Glutamatergic neuron (in vitro differentiated cells): ENCODE data around the gene PTBP1. TPM values are rescaled to one million over a fixed set of nuclear protein-coding genes. Genes with fewer than 3 reads are reported as not detected.

Source experiments
- DNase-seq: peaks from one replicate; pipeline ENCODE4 v3.0.0; 2022
- H3K27ac Mint-ChIP-seq: one replicate; pipeline ENCODE4 v1.8.0; 2020; ENCODE audit warnings: mild to moderate bottlenecking, mixed read lengths, inconsistent platforms; ENCODE audit not compliant: unreplicated experiment
- H3K27me3 Mint-ChIP-seq: one replicate; pipeline ENCODE4 v1.8.0; 2020; ENCODE audit warnings: mild to moderate bottlenecking, moderate library complexity, mixed read lengths, inconsistent platforms; ENCODE audit not compliant: unreplicated experiment
- H3K36me3 Mint-ChIP-seq: one replicate; pipeline ENCODE4 v1.8.0; 2020; ENCODE audit warnings: mild to moderate bottlenecking, mixed read lengths, inconsistent platforms; ENCODE audit not compliant: unreplicated experiment
- H3K4me1 Mint-ChIP-seq: one replicate; pipeline ENCODE4 v1.8.0; 2020; ENCODE audit warnings: mild to moderate bottlenecking, low read depth, mixed read lengths, inconsistent platforms; ENCODE audit not compliant: unreplicated experiment
- H3K4me3 Mint-ChIP-seq: one replicate; pipeline ENCODE4 v1.8.0; 2020; ENCODE audit warnings: mild to moderate bottlenecking, mixed read lengths, inconsistent platforms; ENCODE audit not compliant: unreplicated experiment
- H3K9me3 Mint-ChIP-seq: one replicate; pipeline ENCODE4 v1.8.0; 2020; ENCODE audit warnings: mild to moderate bottlenecking, moderate library complexity, mixed read lengths, inconsistent platforms; ENCODE audit not compliant: unreplicated experiment
- total RNA-seq: library from RNA; stranded (reverse); fragmentation: NEBNext Ultra II Directional; extraction: Animal tissue kit (Norgen Biotek cat#: 25700); gene quantifications from one replicate; pipeline ENCODE4 v1.2.1, GENCODE V29; 2021; ENCODE audit not compliant: unreplicated experiment
- TF ChIP-seq, protein P1 (sequence below): fragments of 200-600 bp; sonication (generic); IDR thresholded peaks from one replicate; pipeline ENCODE4 v1.5.0; 2021; ENCODE audit not compliant: partially characterized antibody, unreplicated experiment

Gene PTBP1
- total RNA-seq, 1 donor from 2014 or later = 244 TPM

DNA sequence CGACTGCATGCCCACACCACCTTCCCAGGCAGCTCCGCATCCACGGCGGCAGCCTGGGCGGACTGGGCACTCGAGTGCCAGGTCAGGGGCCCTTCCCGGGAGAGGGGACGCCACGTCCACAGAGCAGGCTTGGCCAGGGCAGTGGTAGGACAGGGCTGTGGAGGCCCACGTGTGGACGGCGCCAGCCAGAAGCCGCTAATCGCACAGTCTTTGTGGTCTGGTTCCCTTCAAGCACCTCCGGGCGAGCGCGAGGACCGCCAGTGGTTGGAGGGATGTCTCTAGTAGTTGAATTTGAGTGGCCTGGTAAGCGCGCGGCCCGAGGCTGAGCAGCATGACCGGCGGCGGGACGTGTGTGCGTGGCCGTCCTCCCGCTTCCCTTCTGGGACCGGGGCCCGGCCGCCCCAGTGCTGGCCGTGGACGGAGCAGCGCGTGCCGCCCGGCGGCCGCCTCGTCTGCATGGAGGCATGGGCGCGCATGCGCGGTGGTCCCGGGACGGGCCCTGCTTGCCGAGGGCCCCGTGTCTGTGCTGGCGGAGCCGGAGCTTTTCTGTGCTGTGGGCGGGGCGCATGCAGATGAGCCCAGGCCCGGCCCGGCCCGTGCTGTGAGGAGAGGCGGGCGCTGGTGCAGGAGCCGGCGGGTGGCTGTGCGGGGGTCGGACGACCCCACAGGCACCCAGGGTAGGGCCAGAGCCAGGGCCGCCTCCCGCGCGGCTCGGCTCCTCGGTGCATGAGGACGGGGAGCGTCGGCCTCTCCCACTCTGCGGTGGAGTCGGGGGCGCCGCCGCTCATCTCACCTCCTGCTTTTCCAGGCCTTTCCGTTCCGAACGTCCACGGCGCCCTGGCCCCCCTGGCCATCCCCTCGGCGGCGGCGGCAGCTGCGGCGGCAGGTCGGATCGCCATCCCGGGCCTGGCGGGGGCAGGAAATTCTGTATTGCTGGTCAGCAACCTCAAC, 8.6 kb downstream of the PTBP1 start:
- TF ChIP-seq, protein P1, sequence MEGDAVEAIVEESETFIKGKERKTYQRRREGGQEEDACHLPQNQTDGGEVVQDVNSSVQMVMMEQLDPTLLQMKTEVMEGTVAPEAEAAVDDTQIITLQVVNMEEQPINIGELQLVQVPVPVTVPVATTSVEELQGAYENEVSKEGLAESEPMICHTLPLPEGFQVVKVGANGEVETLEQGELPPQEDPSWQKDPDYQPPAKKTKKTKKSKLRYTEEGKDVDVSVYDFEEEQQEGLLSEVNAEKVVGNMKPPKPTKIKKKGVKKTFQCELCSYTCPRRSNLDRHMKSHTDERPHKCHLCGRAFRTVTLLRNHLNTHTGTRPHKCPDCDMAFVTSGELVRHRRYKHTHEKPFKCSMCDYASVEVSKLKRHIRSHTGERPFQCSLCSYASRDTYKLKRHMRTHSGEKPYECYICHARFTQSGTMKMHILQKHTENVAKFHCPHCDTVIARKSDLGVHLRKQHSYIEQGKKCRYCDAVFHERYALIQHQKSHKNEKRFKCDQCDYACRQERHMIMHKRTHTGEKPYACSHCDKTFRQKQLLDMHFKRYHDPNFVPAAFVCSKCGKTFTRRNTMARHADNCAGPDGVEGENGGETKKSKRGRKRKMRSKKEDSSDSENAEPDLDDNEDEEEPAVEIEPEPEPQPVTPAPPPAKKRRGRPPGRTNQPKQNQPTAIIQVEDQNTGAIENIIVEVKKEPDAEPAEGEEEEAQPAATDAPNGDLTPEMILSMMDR = no peak
- no peak overlapping the region for H3K4me3 Mint-ChIP-seq
- H3K27ac Mint-ChIP-seq = no peak overlapping the region
- peaks cover 21% of the 10 kb centered on the region for H3K27me3 Mint-ChIP-seq
- peaks cover 17% of the 10 kb centered on the region for H3K9me3 Mint-ChIP-seq
- peaks cover 7% of the 10 kb centered on the region for H3K36me3 Mint-ChIP-seq
- no peak for DNase-seq
- H3K4me1 Mint-ChIP-seq = peaks cover 15% of the 10 kb centered on the region

DNA sequence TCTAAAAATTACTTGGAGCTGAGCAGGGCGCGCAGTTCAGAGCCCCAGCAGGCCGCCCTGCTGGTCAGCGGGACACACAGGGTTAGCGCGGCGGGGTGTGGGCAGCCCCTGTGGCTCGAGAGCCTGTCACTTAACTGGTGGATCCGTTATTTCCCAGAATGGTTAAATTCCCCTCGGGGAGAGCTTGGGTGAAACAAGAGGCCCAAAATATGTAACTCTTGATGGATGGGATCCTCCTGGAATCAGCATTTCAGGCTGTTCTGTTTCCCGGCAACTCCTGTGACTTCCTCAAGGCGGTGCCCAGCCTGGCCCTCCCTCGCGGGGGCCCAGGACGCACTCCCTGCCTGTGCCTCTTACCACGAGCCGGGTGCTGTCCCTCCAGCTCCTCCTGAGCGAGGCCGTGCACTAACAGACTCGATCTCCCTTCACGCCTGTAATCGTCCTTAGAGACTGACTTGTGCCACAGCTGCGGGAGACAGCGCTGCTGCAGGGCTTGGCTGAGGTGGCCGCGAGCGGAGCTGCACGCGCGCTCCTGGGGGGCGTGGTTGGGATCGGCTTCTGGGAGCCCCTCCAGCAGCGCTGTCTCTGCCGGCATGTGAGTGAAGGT, 9.7 kb downstream of the PTBP1 start:
- H3K27me3 Mint-ChIP-seq = peaks cover 27% of the 10 kb centered on the region

DNA sequence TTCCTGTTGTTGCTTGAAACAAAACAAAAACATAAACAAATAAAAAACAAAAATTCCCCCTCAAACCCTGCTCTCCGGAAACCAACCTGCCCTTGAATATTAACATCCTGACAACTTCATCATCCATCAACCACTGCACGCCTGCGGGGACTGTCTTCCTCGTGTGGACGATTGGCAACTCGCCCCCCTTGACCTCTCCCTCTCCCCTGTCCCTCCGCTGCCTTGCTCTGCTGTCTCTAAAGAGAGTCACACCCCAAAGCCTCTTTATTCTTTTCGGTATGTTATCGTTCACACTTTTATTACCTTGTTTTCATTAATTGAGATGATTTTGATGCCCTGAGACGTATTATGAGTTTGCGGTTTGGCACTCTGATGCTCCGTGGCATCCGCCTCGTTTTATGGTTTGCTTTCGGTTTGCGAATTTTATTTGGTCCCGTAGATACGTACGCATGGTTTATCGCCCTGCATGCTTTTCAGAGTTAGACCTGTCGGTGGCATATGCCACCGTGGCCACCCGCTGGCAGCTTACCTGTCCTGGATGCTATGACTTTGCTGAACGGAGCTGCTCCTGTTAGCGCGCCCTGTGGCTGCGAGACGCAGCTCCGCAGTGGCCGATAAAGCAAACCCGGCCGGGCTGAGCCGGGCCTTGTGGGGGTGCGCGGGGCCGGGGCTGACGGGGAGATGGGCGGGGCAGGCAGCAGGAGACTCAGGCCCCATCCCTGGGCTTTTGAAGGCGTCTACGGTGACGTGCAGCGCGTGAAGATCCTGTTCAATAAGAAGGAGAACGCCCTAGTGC, 10.6 kb downstream of the PTBP1 start:
- Mint-ChIP-seq H3K27ac (peak overlapping the region; percentile 66), H3K4me3 (peak overlapping the region; percentile 63), H3K9me3 (peaks cover 23% of the 10 kb centered on the region), H3K27me3 (peaks cover 27% of the 10 kb centered on the region), H3K36me3 (peaks cover 7% of the 10 kb centered on the region), H3K4me1 (peaks cover 5% of the 10 kb centered on the region)
- TF ChIP-seq, protein P1 = no peak
- DNase-seq = no peak

More for the DNA sequence above, 9.7 kb downstream of the PTBP1 start:
- Mint-ChIP-seq H3K4me3 (no peak overlapping the region), H3K27ac (peak overlapping the region; percentile 66), H3K9me3 (peaks cover 24% of the 10 kb centered on the region), H3K36me3 (peaks cover 7% of the 10 kb centered on the region), H3K4me1 (peaks cover 13% of the 10 kb centered on the region)
- DNase-seq = no peak
- TF ChIP-seq, protein P1 = no peak

DNA sequence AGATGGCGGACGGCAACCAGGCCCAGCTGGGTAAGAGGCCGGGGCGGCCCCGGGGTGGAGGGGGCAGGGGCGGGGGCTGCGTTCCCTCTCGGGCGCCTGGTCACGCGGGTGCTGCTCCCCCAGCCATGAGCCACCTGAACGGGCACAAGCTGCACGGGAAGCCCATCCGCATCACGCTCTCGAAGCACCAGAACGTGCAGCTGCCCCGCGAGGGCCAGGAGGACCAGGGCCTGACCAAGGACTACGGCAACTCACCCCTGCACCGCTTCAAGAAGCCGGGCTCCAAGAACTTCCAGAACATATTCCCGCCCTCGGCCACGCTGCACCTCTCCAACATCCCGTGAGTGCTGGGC, 11.1 kb downstream of the PTBP1 start:
- peaks cover 5% of the 10 kb centered on the region for H3K4me1 Mint-ChIP-seq
- H3K9me3 Mint-ChIP-seq = peaks cover 23% of the 10 kb centered on the region
- H3K4me3 Mint-ChIP-seq = no peak overlapping the region

More for the DNA sequence above, 11.1 kb downstream of the PTBP1 start:
- Mint-ChIP-seq H3K27ac (no peak overlapping the region), H3K36me3 (peaks cover 7% of the 10 kb centered on the region), H3K27me3 (peaks cover 27% of the 10 kb centered on the region)
- no peak for DNase-seq
- TF ChIP-seq, protein P1 = no peak
